ENCODE measurements around the gene CISD3. TPM values are rescaled to one million over a fixed set of nuclear protein-coding genes. Genes with fewer than 3 reads are reported as not detected.

CISD3 gene
- total RNA-seq = 2.0 and 2.9 TPM in 2 replicates

GRCh38 chr17:38729886-38730525, at the start of gene CISD3:
CISD3 (plus strand) TSS chr17:38730341; CDS start chr17:38730359, 18 bp downstream.

GRCh38 chr17:38704606-38705522, 25.3 kb upstream of the CISD3 start, which contains the start of gene MLLT6:
MLLT6 (plus strand) TSS chr17:38705273; CDS start chr17:38705633, 360 bp downstream.

GRCh38 chr17:38748149-38748891, 18.2 kb downstream of the CISD3 start, which contains the start of gene PCGF2:
PCGF2 (minus strand) TSS chr17:38748336; CDS start chr17:38740402, 7,934 bp downstream.

GRCh38 chr17:38752308-38753070, 22.3 kb downstream of the CISD3 start, which contains the start of gene PSMB3:
PSMB3 (plus strand) TSS chr17:38752741; CDS start chr17:38752827, 86 bp downstream.

Other genes with a start within 250 kb of the CISD3 start
- under 0.01 TPM in 1 of 2 replicates, not detected in the other for gene SRCIN1, start 124.4 kb upstream of the CISD3 start, total RNA-seq
- 0.33 and 0.60 TPM in 2 replicates for gene EPOP, start 55.4 kb upstream of the CISD3 start, total RNA-seq
- 20.0 and 20.5 TPM in 2 replicates for gene MLLT6, start 25.1 kb upstream of the CISD3 start, total RNA-seq
- gene PCGF2, start 18.0 kb downstream of the CISD3 start, total RNA-seq = 3.6 TPM in 2 replicates
- 298 and 351 TPM in 2 replicates for gene PSMB3, start 22.4 kb downstream of the CISD3 start, total RNA-seq
- 30.3 and 37.2 TPM in 2 replicates for gene PIP4K2B, start 69.2 kb downstream of the CISD3 start, total RNA-seq
- 8.5 and 9.7 TPM in 2 replicates for gene CWC25, start 95.0 kb downstream of the CISD3 start, total RNA-seq
- gene RPL23, start 123.4 kb downstream of the CISD3 start, total RNA-seq = 2,234 and 2,254 TPM in 2 replicates
- 51.6 and 64.0 TPM in 2 replicates for gene LASP1, start 139.7 kb downstream of the CISD3 start, total RNA-seq
- gene FBXO47, start 237.1 kb downstream of the CISD3 start, total RNA-seq = under 0.01 TPM in 1 of 2 replicates, not detected in the other